Neuronal stem cell (in vitro differentiated cells): ENCODE results near the gene RAB10.

ENCODE experiments used
- DNase-seq: peaks from one replicate; pipeline ENCODE4 v3.0.0-alpha.2; 2013; ENCODE audit warnings: low spot score
- H2AFZ ChIP-seq: one replicate; pipeline ENCODE4 v1.6.1; 2013; ENCODE audit warnings: mild to moderate bottlenecking, low read length, inconsistent platforms
- H2AK5ac ChIP-seq: 2 replicates; pipeline ENCODE4 v1.6.1; 2013; ENCODE audit warnings: low read depth, mild to moderate bottlenecking, inconsistent platforms, low read length, moderate library complexity, mixed read lengths
- H2BK120ac ChIP-seq: 2 replicates; pipeline ENCODE4 v1.6.1; 2013; ENCODE audit warnings: low read depth, mild to moderate bottlenecking, inconsistent platforms, low read length, moderate library complexity, mixed read lengths
- H2BK12ac ChIP-seq: one replicate; pipeline ENCODE4 v1.6.1; 2013; ENCODE audit warnings: low read length, inconsistent platforms
- H2BK15ac ChIP-seq: 2 replicates; pipeline ENCODE4 v1.6.1; 2013; ENCODE audit warnings: mild to moderate bottlenecking, low read length, inconsistent platforms, mixed read lengths
- H2BK5ac ChIP-seq: one replicate; pipeline ENCODE4 v1.6.1; 2013; ENCODE audit warnings: inconsistent platforms, mild to moderate bottlenecking, low read length, moderate library complexity
- H3K14ac ChIP-seq: one replicate; pipeline ENCODE4 v1.6.1; 2013; ENCODE audit warnings: low read length, inconsistent platforms
- H3K18ac ChIP-seq: 2 replicates; pipeline ENCODE4 v1.6.1; 2013; ENCODE audit warnings: low read length, inconsistent platforms
- H3K23ac ChIP-seq: 2 replicates; pipeline ENCODE4 v1.6.1; 2013; ENCODE audit warnings: low read depth, mild to moderate bottlenecking, mixed read lengths, low read length, inconsistent platforms; ENCODE audit not compliant: poor library complexity
- H3K27ac ChIP-seq: replicated peaks from 3 replicates; pipeline ENCODE4 v1.5.1; 2013; ENCODE audit warnings: low read length, inconsistent platforms
- H3K27me3 ChIP-seq, 3 experiments: 2 replicates each; pipeline ENCODE4 v1.6.1; 2013; ENCODE audit warnings: low read length in 3 of 3, mild to moderate bottlenecking in 2 of 3, inconsistent platforms in 1 of 3, low read depth in 1 of 3, mixed read lengths in 1 of 3, moderate library complexity in 1 of 3; ENCODE audit not compliant: control insufficient read depth in 3 of 3, insufficient read depth in 3 of 3
- H3K36me3 ChIP-seq, 2 donors: replicated peaks in 1 of 2; 2 replicates each; pipeline ENCODE4 v1.6.1; 2013; ENCODE audit warnings: low read length in 2 of 2; ENCODE audit not compliant: control insufficient read depth in 2 of 2, insufficient read depth in 2 of 2
- H3K4ac ChIP-seq: 2 replicates; pipeline ENCODE4 v1.6.1; 2013; ENCODE audit warnings: inconsistent platforms, mild to moderate bottlenecking, low read length, moderate library complexity
- H3K4me1 ChIP-seq, 2 donors: 1 replicate in 1 of 2; 2 replicates in 1 of 2; pipeline ENCODE4 v1.6.1; 2013; ENCODE audit warnings: low read length in 2 of 2, low read depth in 1 of 2; ENCODE audit not compliant: control insufficient read depth in 2 of 2, insufficient read depth in 1 of 2
- H3K4me2 ChIP-seq: one replicate; pipeline ENCODE4 v1.6.1; 2013; ENCODE audit warnings: mild to moderate bottlenecking, low read length, inconsistent platforms; ENCODE audit not compliant: insufficient read depth, poor library complexity, severe bottlenecking
- H3K4me3 ChIP-seq, 2 donors: 2 replicates each; pipeline ENCODE4 v1.5.1; 2013; ENCODE audit warnings: low read length in 2 of 2, mild to moderate bottlenecking in 2 of 2, inconsistent platforms in 1 of 2, moderate library complexity in 1 of 2
- H3K79me1 ChIP-seq: one replicate; pipeline ENCODE4 v1.6.1; 2013; ENCODE audit warnings: low read depth, mild to moderate bottlenecking, inconsistent platforms, low read length, moderate library complexity
- H3K9ac ChIP-seq: one replicate; pipeline ENCODE4 v1.6.1; 2013; ENCODE audit warnings: mild to moderate bottlenecking, low read depth, low read length, inconsistent platforms; ENCODE audit not compliant: poor library complexity
- H3K9me3 ChIP-seq, 2 donors: replicated peaks in 1 of 2; 2 replicates each; pipeline versions ENCODE3 to v1.6.1; 2013; ENCODE audit warnings: low read length in 2 of 2, mild to moderate bottlenecking in 2 of 2, inconsistent platforms in 1 of 2, low read depth in 1 of 2, mixed read lengths in 1 of 2, moderate library complexity in 1 of 2; ENCODE audit not compliant: control insufficient read depth in 2 of 2, insufficient read depth in 1 of 2
- H4K8ac ChIP-seq: one replicate; pipeline ENCODE4 v1.6.1; 2013; ENCODE audit warnings: low read depth, mild to moderate bottlenecking, inconsistent platforms, low read length, moderate library complexity
- H4K91ac ChIP-seq: one replicate; pipeline ENCODE4 v1.6.1; 2013; ENCODE audit warnings: low read length, low read depth, mild to moderate bottlenecking, inconsistent platforms; ENCODE audit not compliant: poor library complexity
- whole genome bisulfite sequencing, 2 donors: extraction: QIAGEN DNeasy Blood & Tissue Kit; methylation state at CpG; one replicate each; pipeline ENCODE4 v1.1.7; 2013; ENCODE audit warnings: missing lambda C conversion rate in 2 of 2, mixed read lengths in 1 of 2; ENCODE audit not compliant: insufficient read length in 2 of 2, insufficient replicate concordance in 1 of 2; ENCODE audit errors: extremely low coverage in 2 of 2; 5-methylcytosine and 5-hydroxymethylcytosine counted together

Gene RAB10

GRCh38 chr2:26010943-26011342 is 22.9 kb upstream of the RAB10 start:
- no peak overlapping the region for H2AFZ ChIP-seq
- H2BK12ac ChIP-seq = no peak overlapping the region
- no peak overlapping the region for H3K4me3 ChIP-seq
- H3K79me1 ChIP-seq = no peaks in the 10 kb centered on the region
- no peak overlapping the region for H2BK15ac ChIP-seq
- H3K27ac ChIP-seq = no peak overlapping the region
- no peak overlapping the region for H3K23ac ChIP-seq
- H3K9ac ChIP-seq = no peak overlapping the region
- WGBS, 2 donors = no CpG with 5 or more reads among the region's 3 CpGs
- no peak overlapping the region for H3K4ac ChIP-seq
- H3K9me3 ChIP-seq = no peaks in the 10 kb centered on the region
- no peaks in the 10 kb centered on the region for H3K36me3 ChIP-seq
- no peak overlapping the region for H2AK5ac ChIP-seq
- H2BK5ac ChIP-seq = no peak overlapping the region
- no peak overlapping the region for H3K4me2 ChIP-seq
- no peak overlapping the region for H3K18ac ChIP-seq
- no peak overlapping the region for H4K8ac ChIP-seq
- H2BK120ac ChIP-seq = no peak overlapping the region
- H3K4me1 ChIP-seq = peaks cover 13% of the 10 kb centered on the region in 2 donors
- peaks cover 0 to 6% (median 0%) of the 10 kb centered on the region in 3 experiments for H3K27me3 ChIP-seq
- no peak for DNase-seq
- no peak overlapping the region for H3K14ac ChIP-seq
- H4K91ac ChIP-seq = no peak overlapping the region

- WGBS, 2 donors = no CpG with 5 or more reads among the region's 6 CpGs
- no peak overlapping the region for H3K9ac ChIP-seq
- DNase-seq = no peak
These were observed 22.3 kb upstream of the RAB10 start for GRCh38 chr2:26011609-26011989.

DNA sequence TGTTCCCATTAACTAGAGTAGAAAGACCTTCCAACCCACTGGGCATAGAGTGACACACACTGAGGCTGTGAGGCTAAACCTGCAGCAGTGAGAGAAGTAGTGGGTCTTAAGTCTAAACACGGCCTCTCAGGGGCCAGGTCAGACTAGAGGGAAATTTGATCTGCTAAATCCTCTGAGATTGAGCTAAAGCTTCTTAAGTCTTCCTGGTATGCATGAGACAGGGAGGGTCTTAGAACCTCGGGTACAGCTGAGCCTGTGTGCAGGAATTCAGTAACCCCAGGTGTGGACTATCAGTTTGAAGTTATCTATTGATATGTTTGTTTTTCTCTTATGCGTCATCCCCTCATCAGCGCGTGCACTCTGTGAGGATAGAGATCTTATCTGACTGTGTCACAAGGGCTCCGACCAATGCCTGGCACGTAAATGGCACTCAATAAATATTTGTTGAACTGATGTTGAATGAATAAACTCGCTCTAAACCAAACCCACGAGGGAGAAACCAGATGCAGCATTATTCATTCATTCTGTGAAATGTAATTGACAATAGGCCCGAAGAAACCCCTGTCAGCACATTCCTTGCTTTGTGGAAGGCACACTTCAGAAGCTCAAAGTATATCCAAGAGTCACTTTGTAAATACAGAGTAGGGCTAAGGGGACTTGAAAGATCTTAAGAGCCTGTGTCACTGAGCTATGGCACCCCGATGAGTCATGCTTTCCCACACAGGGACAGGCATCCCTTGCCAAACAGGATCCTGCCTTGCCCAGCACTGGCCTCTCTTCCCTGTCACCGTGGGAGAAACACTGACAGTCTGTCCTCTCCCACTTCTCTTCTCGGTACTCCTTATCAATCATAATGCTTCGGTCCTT is 21.7 kb upstream of the RAB10 start:
- Histone ChIP-seq H2BK5ac (no peak overlapping the region), H3K9ac (no peak overlapping the region), H4K8ac (no peak overlapping the region), H3K14ac (no peak overlapping the region), H2AFZ (peak overlapping the region; percentile 9), H3K23ac (no peak overlapping the region), H3K4ac (no peak overlapping the region), H2AK5ac (no peak overlapping the region), H3K27me3 (peaks cover 0 to 11% (median 0%) of the 10 kb centered on the region in 3 experiments), H3K18ac (no peak overlapping the region), H3K27ac (peak overlapping the region; percentile 52), H3K9me3 (no peaks in the 10 kb centered on the region), H3K36me3 (no peaks in the 10 kb centered on the region), H3K79me1 (no peaks in the 10 kb centered on the region), H2BK15ac (no peak overlapping the region), H2BK120ac (no peak overlapping the region), H3K4me3 (no peak overlapping the region), H2BK12ac (no peak overlapping the region), H4K91ac (no peak overlapping the region), H3K4me1 (peaks cover 13% of the 10 kb centered on the region in 2 donors), H3K4me2 (no peak overlapping the region)
- no CpG with 5 or more reads among the region's 14 CpGs for WGBS, 2 donors
- DNase-seq = peak; percentile 64

More at GRCh38 chr2:26011609-26011989, 22.3 kb upstream of the RAB10 start:
- Histone ChIP-seq H2BK5ac (no peak overlapping the region), H3K18ac (peak overlapping the region; percentile 11), H2BK15ac (no peak overlapping the region), H4K8ac (no peak overlapping the region), H2BK120ac (no peak overlapping the region), H4K91ac (no peak overlapping the region), H2AFZ (peak overlapping the region; percentile 9), H3K4me3 (no peak overlapping the region), H2BK12ac (no peak overlapping the region), H3K27me3 (peaks cover 0 to 11% (median 0%) of the 10 kb centered on the region in 3 experiments), H3K14ac (no peak overlapping the region), H3K79me1 (no peaks in the 10 kb centered on the region), H3K4me2 (no peak overlapping the region), H3K9me3 (no peaks in the 10 kb centered on the region), H3K4ac (no peak overlapping the region), H3K23ac (no peak overlapping the region), H2AK5ac (no peak overlapping the region), H3K36me3 (no peaks in the 10 kb centered on the region), H3K4me1 (peaks cover 13% of the 10 kb centered on the region in 2 donors), H3K27ac (peak overlapping the region; percentile 52)

DNA sequence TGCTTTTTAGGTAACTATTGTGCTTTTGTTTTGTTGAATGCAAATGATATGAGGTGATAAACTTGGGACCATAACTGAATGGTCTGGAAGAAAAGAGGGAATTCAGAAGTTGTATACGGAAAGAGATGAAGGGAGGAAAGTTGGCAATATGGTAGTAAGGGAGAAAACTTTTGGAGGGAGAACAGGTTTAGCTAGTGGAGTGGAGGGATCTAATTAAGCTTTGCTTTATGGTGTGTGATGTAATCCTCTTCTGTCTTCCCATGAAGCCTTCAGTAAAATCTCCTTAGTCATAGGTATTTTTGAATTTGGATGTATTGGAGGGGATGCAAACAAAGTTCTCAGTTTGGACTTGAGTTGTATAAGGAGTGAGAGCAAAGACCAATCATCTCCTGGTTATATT is 20.2 kb upstream of the RAB10 start:
- DNase-seq = no peak
- Histone ChIP-seq H3K9ac (no peak overlapping the region), H3K27me3 (peaks cover 0 to 15% (median 0%) of the 10 kb centered on the region in 3 experiments), H4K91ac (no peak overlapping the region), H2BK5ac (no peak overlapping the region), H3K14ac (no peak overlapping the region), H2AK5ac (no peak overlapping the region), H3K4me2 (no peak overlapping the region), H3K4ac (no peak overlapping the region), H3K4me3 (no peak overlapping the region), H2BK12ac (no peak overlapping the region), H3K4me1 (peaks cover 14 to 15% of the 10 kb centered on the region in 2 donors), H2BK15ac (no peak overlapping the region), H2BK120ac (no peak overlapping the region), H3K23ac (no peak overlapping the region), H4K8ac (no peak overlapping the region), H3K9me3 (no peaks in the 10 kb centered on the region), H3K36me3 (no peaks in the 10 kb centered on the region), H3K27ac (no peak overlapping the region), H3K79me1 (no peaks in the 10 kb centered on the region), H3K18ac (no peak overlapping the region), H2AFZ (no peak overlapping the region)
- WGBS, 2 donors = 100% methylated on average over 1 of the region's 1 CpG; no CpG with 5 or more reads in 1 of the 2 donors
